ENCODE data around the gene PNPLA7.
"Not testable (repeated sequence)": the region's sequence is repeated elsewhere in the genome, so short reads cannot be mapped to it uniquely, and the experiment has no call there.

PNPLA7 gene

DNA sequence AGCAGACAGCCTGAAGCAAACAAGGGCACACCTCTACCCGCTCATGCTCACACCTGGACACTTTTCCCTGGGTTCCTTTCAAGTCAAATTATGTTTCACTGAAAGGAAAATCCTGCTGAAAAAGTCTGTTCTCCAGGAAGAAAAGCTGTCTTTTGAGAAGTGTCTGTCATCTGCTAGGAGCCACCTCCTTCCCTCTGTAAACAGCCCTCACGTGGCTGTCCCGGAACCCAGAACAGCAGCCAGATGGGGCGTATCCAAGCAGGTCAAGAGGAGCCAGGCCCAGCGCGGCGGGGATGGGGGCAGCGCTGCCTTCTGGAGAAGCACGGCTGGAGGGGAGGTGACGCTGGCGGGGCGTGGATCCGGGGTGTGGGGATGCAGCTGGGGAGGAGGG is at the start of gene PNPLA7:
PNPLA7 (minus strand) TSS at position 172 of the 391 bp plus-strand sequence. CDS start 205 bp downstream, outside the sequence.
- Histone ChIP-seq H3K4me1 (ENCODE audit: insufficient read depth, poor library complexity, severe bottlenecking) (no peaks in the 10 kb centered on the region), H3K27ac (ENCODE audit: poor library complexity, severe bottlenecking) (peak within 1 kb of the TSS; percentile 50), H3K9me3 (ENCODE audit: severe bottlenecking) (no peaks in the 10 kb centered on the region), H3K4me3 (ENCODE audit: severe bottlenecking) (peak within 1 kb of the TSS; percentile 96), H3K36me3 (ENCODE audit: low read depth) (peaks cover 21% of the 10 kb centered on the region), H3K27me3 (ENCODE audit: insufficient read depth, poor library complexity, severe bottlenecking) (no peaks in the 10 kb centered on the region)
- DNase-seq (ENCODE audit: low spot score) (peak; percentile 82), ATAC-seq (ENCODE audit: low read depth) (peak; percentile 75)
- TF ChIP-seq, protein P1, sequence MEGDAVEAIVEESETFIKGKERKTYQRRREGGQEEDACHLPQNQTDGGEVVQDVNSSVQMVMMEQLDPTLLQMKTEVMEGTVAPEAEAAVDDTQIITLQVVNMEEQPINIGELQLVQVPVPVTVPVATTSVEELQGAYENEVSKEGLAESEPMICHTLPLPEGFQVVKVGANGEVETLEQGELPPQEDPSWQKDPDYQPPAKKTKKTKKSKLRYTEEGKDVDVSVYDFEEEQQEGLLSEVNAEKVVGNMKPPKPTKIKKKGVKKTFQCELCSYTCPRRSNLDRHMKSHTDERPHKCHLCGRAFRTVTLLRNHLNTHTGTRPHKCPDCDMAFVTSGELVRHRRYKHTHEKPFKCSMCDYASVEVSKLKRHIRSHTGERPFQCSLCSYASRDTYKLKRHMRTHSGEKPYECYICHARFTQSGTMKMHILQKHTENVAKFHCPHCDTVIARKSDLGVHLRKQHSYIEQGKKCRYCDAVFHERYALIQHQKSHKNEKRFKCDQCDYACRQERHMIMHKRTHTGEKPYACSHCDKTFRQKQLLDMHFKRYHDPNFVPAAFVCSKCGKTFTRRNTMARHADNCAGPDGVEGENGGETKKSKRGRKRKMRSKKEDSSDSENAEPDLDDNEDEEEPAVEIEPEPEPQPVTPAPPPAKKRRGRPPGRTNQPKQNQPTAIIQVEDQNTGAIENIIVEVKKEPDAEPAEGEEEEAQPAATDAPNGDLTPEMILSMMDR (IDR thresholded peaks at IDR 0.05; ENCODE audit: poor library complexity, severe bottlenecking), result no peak

DNA sequence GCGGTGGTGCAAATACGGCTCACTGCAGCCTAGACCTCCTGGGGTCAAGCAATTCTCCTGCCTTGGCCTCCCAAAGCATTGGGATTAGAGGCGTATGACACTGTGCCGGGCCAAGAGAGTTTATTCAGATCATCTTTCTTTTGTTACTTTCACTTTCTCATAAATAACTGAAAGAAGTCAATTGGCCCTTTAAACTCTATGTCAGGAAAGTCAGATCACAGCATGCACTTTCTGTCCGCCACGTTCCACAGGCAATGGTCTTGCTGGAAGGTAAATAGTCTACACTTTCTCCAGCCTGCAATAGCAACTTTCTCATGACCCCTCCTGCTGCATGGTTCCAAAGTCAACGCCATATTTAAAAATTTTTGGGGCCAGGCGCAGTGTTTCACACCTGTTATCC is 48.7 kb upstream of the PNPLA7 start:
- no peaks in the 10 kb centered on the region for H3K27me3 ChIP-seq (ENCODE audit: insufficient read depth, poor library complexity, severe bottlenecking)
- TF ChIP-seq, protein P1 (IDR thresholded peaks at IDR 0.05; ENCODE audit: poor library complexity, severe bottlenecking), result no peak
- no peaks in the 10 kb centered on the region for H3K9me3 ChIP-seq (ENCODE audit: severe bottlenecking)

DNA sequence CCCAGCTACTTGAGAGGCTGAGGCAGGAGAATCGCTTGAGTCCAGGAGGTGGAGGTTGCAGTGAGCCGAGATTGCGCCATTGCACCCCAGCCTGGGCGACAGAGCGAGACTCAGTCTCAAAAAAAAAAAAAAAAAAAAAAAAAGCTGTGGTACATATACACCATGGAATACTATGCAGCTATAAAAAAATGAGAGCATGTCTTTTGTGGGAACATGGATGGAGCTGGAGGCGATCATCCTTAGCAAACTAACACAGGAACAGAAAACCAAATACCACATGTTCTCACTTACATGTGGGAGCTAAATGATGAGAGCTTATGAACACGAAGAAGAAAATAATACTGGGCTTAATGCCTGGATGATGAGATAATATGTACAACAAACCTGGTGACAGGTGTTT is 46.4 kb upstream of the PNPLA7 start:
- not testable (repeated sequence) for H3K9me3 ChIP-seq (ENCODE audit: severe bottlenecking); H3K4me3 ChIP-seq (ENCODE audit: severe bottlenecking); ATAC-seq (ENCODE audit: low read depth); H3K27me3 ChIP-seq (ENCODE audit: insufficient read depth, poor library complexity, severe bottlenecking); H3K27ac ChIP-seq (ENCODE audit: poor library complexity, severe bottlenecking); H3K4me1 ChIP-seq (ENCODE audit: insufficient read depth, poor library complexity, severe bottlenecking); H3K36me3 ChIP-seq (ENCODE audit: low read depth); DNase-seq (ENCODE audit: low spot score)

More for the DNA sequence above, 48.7 kb upstream of the PNPLA7 start:
- ATAC-seq (ENCODE audit: low read depth) (peak; percentile 10; the same call in 1 of the 3 replicates), DNase-seq (ENCODE audit: low spot score) (no peak)
- Histone ChIP-seq H3K4me3 (ENCODE audit: severe bottlenecking) (no peak overlapping the region), H3K27ac (ENCODE audit: poor library complexity, severe bottlenecking) (no peak overlapping the region), H3K36me3 (ENCODE audit: low read depth) (no peaks in the 10 kb centered on the region), H3K4me1 (ENCODE audit: insufficient read depth, poor library complexity, severe bottlenecking) (no peaks in the 10 kb centered on the region)

- Histone ChIP-seq H3K4me1 (ENCODE audit: insufficient read depth, poor library complexity, severe bottlenecking) (no peaks in the 10 kb centered on the region), H3K27me3 (ENCODE audit: insufficient read depth, poor library complexity, severe bottlenecking) (no peaks in the 10 kb centered on the region), H3K36me3 (ENCODE audit: low read depth) (peaks cover 7% of the 10 kb centered on the region), H3K4me3 (ENCODE audit: severe bottlenecking) (no peak overlapping the region), H3K9me3 (ENCODE audit: severe bottlenecking) (no peaks in the 10 kb centered on the region), H3K27ac (ENCODE audit: poor library complexity, severe bottlenecking) (no peak overlapping the region)
- TF ChIP-seq, protein P1 (IDR thresholded peaks at IDR 0.05; ENCODE audit: poor library complexity, severe bottlenecking), result no peak
- no peak for DNase-seq (ENCODE audit: low spot score)
- no peak for ATAC-seq (ENCODE audit: low read depth)
These were observed 43.0 kb upstream of the PNPLA7 start for GRCh38 chr9:137593176-137593575.

DNA sequence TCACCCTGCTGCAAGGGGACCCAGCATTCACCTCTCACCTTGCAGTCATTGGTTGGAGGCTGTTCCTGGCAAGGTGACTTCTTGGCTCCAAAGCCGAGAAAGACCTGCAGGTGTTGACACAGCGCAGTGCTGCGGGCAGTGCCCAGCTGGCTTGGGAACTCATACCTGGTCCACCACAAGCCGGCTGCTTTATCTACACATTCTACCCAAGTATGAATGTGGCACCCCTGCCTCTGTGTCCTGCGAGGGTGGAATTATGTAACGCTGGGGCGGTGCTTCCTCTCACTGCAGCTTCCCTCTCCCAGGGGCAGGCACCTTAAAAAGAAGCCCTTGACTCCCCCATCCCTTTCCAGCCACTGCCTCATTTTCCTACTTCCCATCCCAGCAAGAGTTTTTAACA is 42.6 kb upstream of the PNPLA7 start:
- H3K4me3 ChIP-seq (ENCODE audit: severe bottlenecking), result no peak overlapping the region
- peaks cover 11% of the 10 kb centered on the region for H3K36me3 ChIP-seq (ENCODE audit: low read depth)
- DNase-seq (ENCODE audit: low spot score) (no peak), ATAC-seq (ENCODE audit: low read depth) (no peak)
- H3K27me3 ChIP-seq (ENCODE audit: insufficient read depth, poor library complexity, severe bottlenecking), result no peaks in the 10 kb centered on the region
- no peaks in the 10 kb centered on the region for H3K4me1 ChIP-seq (ENCODE audit: insufficient read depth, poor library complexity, severe bottlenecking)
- H3K27ac ChIP-seq (ENCODE audit: poor library complexity, severe bottlenecking), result no peak overlapping the region
- TF ChIP-seq, protein P1 (IDR thresholded peaks at IDR 0.05; ENCODE audit: poor library complexity, severe bottlenecking), result no peak
- no peaks in the 10 kb centered on the region for H3K9me3 ChIP-seq (ENCODE audit: severe bottlenecking)
